Left ventricle myocardium superior (tissue), 1 donor: ENCODE results near the gene ZNF729. TPM values are rescaled to one million over a fixed set of nuclear protein-coding genes. Genes with fewer than 3 reads are reported as not detected.
"Not testable (repeated sequence)": the region's sequence is repeated elsewhere in the genome, so short reads cannot be mapped to it uniquely, and the experiment has no call there.

ENCODE experiments used
- ATAC-seq: fragments of 200-7000 bp; cut with Tn5 transposase; one replicate; pipeline ENCODE4 v1.9.1; 2020; ENCODE audit warnings: mild to moderate bottlenecking, moderate library complexity
- DNase-seq: peaks from one replicate; pipeline ENCODE4 v3.0.0-alpha.2; 2020
- intact Hi-C: fragments of 100-400 bp; cut with micrococcal nuclease; formaldehyde crosslinking; loops from one replicate; pipeline ENCODE4 v1.11.0; 2022
- long read RNA-seq: library from polyadenylated mRNA; unstranded; transcript quantifications from one replicate; pipeline ENCODE4 v2.0.0, GENCODE V29; 2021
- total RNA-seq: library from RNA; stranded (reverse); fragmentation: NEBNext Ultra II Directional; extraction: Animal tissue kit (Norgen Biotek cat#: 25700); gene quantifications from one replicate; pipeline ENCODE4 v1.2.1, GENCODE V29; 2021
- donor health status: DM: no; HTN: yes; CAD: no; lungs with severe emphysema.

Gene ZNF729
- not detected for total RNA-seq
- long read RNA-seq, result 0 reads

DNA sequence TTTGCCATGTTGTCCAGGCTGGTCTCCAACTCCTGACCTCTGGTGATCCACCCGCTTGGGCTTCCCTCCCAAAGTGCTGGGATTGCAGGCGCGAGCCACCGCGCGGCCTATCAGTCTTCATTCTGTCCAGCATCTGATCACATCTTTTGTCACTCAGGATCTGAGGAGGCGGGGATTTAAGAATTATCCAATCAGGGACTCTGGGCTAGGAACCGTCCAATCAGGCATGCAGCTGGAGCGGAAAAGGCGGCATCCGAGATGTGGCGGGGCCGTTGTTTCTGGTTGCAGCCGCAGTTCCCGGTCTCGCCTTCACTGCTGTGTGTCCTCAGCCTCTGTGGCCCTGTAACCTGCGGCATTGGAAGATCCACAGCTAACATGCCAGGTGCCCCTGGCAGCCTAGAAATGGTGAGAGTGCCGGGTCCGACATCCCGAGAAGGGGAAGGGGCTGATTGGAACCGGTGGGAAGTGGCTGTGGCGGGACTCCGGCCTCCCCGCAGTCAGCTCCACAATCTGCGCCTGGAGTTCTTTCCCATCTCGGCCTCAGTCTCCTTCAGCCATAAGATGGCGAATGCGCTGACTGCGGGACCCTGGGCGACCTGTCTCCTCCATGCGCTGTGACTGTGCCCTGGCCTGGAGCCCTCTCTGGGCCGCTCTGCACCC, at the start of gene ZNF729:
ZNF729 (plus strand) TSS at position 291 of the 660 bp plus-strand sequence; CDS start at position 376, 85 bp downstream.
- no peak for DNase-seq
- no peak for ATAC-seq
- intact Hi-C loops, result no loop called here

DNA sequence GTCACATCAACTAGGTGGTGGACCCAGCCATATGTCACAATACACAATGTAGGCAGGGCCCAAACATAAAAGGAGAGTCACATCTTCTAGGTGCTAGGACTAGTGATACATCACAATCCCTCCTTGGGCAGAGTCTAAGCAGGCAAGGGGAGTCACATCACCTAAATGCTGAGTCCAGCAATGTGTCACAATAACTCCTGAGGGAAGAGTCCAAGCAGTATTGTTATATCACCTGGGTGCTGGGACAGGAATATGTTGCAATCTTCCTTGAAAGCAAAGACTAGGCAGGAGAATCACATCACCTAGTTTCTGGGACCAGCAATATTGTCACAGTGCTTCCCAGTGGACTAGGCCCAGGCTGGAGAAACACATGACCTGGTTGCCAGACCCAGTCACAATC, 29.4 kb upstream of the ZNF729 start:
- DNase-seq (no peak), ATAC-seq (no peak)
- intact Hi-C loops, result no loop called here

- DNase-seq, result no peak
- intact Hi-C loops, result no loop called here
- ATAC-seq, result no peak
These were observed 28.9 kb upstream of the ZNF729 start for GRCh38 chr19:22257381-22257780.

DNA sequence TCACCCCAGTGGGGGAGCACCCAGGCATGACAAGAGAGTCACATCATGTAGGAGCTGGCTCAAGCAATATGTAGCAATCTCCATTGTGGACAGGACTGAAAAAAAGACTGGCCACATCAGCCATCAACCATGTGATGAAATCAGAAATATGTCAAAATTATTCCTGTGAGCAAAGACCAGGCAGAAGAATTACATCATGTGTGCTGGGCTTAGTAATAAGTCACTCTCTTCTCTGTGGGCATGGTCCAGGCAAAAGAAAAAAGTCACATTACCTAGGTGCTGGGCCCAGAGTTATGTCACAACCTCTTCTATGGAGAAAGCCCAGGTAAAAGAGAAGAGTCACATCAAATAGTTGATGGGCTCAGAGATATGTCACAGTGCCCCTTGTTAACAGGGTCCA, 28.3 kb upstream of the ZNF729 start:
- DNase-seq (no peak), ATAC-seq (no peak)
- intact Hi-C loops, result no loop called here

DNA sequence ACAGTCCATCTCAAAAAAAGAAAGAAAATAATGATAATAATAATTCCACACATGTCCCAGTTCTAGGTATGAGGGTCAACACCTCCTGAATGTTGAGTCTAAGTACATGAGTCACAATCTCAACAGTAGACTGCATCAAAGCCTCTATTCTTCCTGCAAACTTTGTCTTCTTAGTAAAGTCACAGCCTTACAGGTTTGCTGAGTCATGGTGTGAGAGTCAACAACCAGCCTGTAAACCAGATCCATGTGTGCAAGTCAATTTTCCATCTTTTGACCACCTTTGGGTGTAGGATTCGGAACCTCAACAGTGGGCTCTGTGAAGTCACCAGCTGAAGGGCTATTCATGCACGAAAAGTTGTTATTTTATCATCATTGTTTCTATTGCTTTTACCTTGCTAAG, 25.7 kb upstream of the ZNF729 start:
- no peak for DNase-seq
- ATAC-seq, result no peak
- intact Hi-C loops, result no loop called here

DNA sequence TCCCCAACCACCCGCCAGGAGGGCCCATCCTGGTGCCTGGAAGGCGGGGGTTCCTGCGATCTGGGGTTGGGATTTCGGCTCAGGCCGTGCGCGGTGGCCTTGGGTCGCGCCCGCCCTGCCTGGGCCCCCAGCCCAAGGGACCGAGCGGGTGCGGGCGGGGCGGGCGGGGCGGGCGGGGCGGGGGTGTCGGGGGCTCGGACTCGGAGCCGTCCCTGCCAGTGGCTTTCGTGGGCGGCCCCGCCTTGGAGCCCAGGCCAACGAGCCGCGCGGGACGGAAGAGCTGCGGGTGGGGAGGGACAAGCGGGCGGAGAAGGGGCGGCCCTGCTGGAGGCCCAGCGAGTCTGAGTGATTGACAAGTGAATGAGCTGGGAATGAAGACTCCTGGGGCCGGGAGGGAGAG, 24.6 kb upstream of the ZNF729 start:
- no peak for ATAC-seq
- DNase-seq, result no peak
- intact Hi-C loops, result no loop called here

DNA sequence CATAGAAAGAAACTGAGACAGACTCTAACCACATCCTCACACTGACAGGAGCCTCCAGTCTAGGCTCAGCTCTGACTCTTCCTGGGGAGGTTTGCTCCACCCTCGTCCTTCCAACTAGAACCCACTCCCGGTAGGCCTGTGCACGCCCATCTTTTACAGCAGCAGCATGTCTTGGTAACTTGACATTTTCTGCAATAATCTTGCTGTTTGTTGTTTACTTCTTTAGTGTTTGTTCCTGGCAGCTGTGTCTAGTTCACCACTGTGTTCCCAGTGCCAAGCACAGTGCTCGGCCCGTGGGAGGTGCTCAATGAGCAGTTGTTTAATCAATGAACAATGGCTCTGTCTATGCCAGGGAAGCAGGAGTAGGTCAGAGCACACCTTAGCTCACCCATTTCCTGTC, 23.1 kb upstream of the ZNF729 start:
- intact Hi-C loops, result no loop called here
- no peak for ATAC-seq

GRCh38 chr19:22321554-22321953, 35.3 kb downstream of the ZNF729 start:
- intact Hi-C loops, ATAC-seq, DNase-seq: not testable (repeated sequence)

More for the DNA sequence above, 23.1 kb upstream of the ZNF729 start:
- no peak for DNase-seq

GRCh38 chr19:22326219-22326618, 40.0 kb downstream of the ZNF729 start:
- intact Hi-C loops, result no loop called here
- ATAC-seq, result no peak
- DNase-seq, result no peak

DNA sequence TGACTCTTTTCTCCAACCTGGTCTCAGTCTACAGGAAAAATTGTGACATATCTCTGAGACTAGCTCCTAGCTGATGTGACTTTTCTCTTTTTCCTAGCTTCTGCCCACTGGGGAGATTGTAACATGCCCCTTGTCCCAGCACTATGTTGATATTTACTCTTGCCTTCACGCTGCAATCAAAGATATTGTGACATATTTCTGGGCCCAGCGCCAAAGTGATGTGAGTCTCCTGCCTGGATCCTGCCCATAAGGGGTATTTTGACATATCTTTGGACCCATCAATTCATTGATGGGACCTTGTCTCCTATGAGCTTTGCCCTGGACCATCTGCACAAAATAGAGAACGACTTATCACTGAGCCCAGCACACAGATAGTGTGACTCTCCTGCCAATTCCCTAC, 41.1 kb downstream of the ZNF729 start:
- intact Hi-C loops, result no loop called here
- DNase-seq, result no peak
- no peak for ATAC-seq

GRCh38 chr19:22331521-22331920, 45.3 kb downstream of the ZNF729 start:
- ATAC-seq, result no peak
- intact Hi-C loops, result no loop called here

DNA sequence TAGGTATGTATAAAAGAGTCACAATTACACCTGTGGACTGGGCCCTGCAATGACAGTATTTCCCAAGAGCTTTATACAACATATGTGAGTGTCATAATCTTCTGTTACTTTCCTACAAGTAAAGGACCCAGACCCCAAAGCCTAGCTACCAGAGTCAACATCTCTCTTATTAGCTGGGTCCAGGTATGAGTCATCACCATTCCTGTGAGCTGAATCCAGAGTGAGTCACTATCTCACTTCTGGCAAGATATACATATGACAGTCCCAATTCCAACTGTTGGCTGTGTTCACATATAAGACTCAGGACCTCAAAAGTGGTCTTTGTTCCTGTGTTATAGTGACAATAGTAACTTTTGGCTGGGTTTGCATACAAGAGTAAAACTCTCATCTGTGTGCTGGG, 46.7 kb downstream of the ZNF729 start:
- ATAC-seq, result no peak
- intact Hi-C loops, result no loop called here
- DNase-seq, result no peak

More at GRCh38 chr19:22331521-22331920, 45.3 kb downstream of the ZNF729 start:
- DNase-seq, result no peak

GRCh38 chr19:22335716-22336115, 49.5 kb downstream of the ZNF729 start:
- no peak for DNase-seq
- no peak for ATAC-seq
- intact Hi-C loops, result no loop called here

- ATAC-seq (no peak), DNase-seq (no peak)
- intact Hi-C loops, result no loop called here
These were observed 68.4 kb downstream of the ZNF729 start for GRCh38 chr19:22354665-22355064.

Other genes starting within 250 kb of the ZNF729 start
- 0.99 TPM for gene ZNF257, start 234.0 kb upstream of the ZNF729 start, total RNA-seq
- 2.7 TPM for gene ZNF676, start 89.5 kb upstream of the ZNF729 start, total RNA-seq
- gene ZNF98, start 135.9 kb downstream of the ZNF729 start, total RNA-seq, result 0.55 TPM